Skin epidermis (tissue), 12 donors: ENCODE results near the gene HRH4.
A peak's percentile ranks its signal among the peaks of the same experiment; 100 is the strongest.

Experiments used
- H3K27ac ChIP-seq, 21 experiments: fragments of 200-600 bp; sonication (generic) in 11 of 21; one replicate each; pipeline ENCODE4 v1.5.0; 2020; ENCODE audit warnings: mild to moderate bottlenecking in 3 of 21, inconsistent platforms in 2 of 21, moderate library complexity in 2 of 21
- H3K4me3 ChIP-seq, 7 experiments: fragments of 200-600 bp; sonication (generic) in 2 of 7; one replicate each; pipeline ENCODE4 v1.5.0; 2020; ENCODE audit warnings: inconsistent platforms in 2 of 7, mild to moderate bottlenecking in 2 of 7, moderate library complexity in 1 of 7

Gene HRH4

DNA sequence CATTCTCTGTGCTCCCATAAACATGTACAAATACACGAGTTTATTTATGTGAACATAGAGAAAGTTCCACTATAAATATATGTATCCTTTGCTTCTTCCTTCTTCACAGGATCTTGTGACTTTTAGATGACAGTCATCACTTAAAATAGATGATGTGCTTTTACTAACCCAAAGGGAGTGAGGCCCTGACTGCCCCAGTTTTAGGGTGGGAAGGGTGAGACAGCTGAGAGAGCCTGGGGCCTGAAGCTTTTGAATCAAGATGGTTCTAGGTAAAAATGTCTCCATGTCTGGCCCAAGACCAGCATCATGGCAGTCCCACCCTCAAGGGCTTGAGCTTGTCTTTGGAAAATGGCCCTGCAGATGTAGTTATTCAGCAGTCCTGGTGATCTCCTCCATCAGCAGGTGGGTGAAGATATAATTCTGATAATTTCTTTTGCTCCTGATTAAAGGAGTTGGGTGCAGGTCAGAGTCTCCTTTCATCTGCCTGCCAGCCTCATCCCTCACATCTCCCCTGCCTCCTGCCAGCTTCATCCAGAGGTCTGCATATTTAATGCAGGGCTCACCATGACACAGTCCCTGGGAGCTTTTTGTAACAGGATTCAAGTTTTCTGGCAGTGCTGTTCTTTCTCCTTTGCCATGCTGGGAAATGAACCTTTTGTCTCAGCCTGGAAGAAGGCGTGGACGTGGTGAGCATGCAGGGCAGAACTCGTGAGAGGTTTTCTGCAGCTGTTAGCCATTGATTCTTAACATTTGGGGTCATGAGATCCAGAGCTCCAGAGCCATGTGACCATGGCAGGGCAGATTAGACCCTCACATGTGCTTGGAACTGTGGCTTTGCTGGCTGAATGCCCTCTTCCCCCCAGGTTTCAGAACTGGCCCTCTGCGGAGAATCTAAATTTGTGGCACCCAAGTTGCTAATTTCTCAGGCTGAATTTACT lies 2.7 kb downstream of the HRH4 start:
- H3K27ac ChIP-seq, result peak overlapping the region in 1 of 21 experiments; percentile 16

DNA sequence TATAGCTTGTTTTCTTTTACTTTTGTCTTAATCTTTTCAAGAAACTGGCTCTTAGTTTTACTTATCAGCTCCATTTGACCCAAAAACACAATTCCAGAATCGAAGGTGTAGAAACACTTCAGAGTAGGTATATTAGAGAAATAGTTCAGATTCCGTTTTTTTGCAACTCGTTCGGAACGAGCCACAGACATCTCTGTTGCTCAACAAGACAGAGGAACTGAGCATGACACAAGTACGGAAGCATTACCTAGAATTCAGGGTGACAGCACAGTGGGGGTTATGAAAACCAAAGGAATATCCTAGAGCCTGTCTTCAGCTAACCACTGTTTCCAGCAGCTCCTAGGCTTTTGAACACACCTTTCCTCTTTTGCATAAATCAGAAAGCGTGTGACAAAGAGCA lies 5.0 kb downstream of the HRH4 start:
- Histone ChIP-seq H3K27ac (no peak overlapping the region), H3K4me3 (no peak overlapping the region)

More for the DNA sequence above, 2.7 kb downstream of the HRH4 start:
- no peak overlapping the region for H3K4me3 ChIP-seq

DNA sequence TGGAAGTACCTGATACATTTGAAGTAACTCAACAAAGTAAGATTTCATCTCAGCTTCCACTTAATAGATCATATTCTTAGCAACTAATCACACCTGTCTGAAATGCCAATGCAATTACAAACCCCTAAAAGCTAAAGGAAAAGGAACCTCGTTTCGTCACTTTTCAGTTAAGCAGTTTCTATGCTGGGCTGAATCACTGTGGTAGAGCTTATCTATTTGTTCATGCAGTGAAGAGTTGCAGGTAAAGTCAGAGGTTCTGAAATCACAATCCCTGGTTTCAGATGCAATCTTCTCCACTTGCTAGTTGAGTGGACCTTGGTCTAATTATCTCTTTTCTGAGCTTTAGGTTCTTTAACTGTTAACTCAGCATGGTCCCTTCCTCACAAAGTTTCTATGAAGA lies 6.3 kb downstream of the HRH4 start:
- Histone ChIP-seq H3K27ac (no peak overlapping the region), H3K4me3 (no peak overlapping the region)

DNA sequence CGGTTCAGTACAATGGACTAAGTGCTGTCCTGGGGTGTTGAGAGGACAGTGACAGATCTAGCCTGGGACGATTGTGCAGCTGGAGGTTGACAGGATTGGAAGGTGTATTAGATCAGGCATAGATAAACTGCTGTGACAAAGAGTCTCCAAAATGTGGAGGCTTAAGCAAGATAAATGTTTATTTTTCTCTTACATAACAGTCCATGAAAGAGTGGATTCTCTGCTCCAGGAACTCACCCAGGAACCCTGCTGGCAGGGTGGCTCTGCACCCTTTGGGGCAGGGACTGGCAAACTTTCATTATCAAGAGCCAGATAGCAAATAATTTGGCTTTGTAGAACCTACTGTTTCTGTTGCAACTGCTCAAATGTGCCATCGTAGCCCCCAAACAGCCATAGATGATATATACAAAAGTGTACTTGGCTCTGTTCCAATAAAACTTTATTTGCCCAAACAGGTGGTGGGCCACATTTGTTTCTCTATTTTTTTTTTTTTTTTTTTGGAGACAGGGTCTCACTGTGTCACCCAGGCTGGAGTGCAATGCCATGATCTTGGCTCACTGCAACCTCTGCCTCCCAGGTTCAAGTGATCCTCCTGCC lies 9.7 kb downstream of the HRH4 start:
- no peak overlapping the region for H3K4me3 ChIP-seq

DNA sequence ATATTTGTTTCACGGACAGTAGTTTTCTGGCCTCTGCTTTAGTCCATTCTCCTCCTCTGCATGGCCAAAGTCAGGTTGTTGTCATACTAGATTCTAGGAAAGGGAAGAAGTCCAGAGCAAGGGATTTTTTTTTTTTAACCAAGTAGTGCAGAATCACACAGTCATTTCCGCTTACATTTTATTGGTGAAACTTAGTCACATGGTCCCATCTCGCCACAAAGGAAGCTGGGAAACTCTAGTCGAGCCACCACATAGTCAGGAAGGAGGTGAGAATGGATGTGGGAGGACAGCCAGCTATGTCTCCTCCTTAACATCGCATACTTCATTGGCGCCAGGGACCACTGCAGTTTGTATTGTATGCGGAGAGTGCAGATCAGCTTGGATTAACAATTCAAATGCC lies 10.4 kb downstream of the HRH4 start:
- H3K27ac ChIP-seq, result no peak overlapping the region
- H3K4me3 ChIP-seq, result no peak overlapping the region

More for the DNA sequence above, 9.7 kb downstream of the HRH4 start:
- H3K27ac ChIP-seq, result no peak overlapping the region

DNA sequence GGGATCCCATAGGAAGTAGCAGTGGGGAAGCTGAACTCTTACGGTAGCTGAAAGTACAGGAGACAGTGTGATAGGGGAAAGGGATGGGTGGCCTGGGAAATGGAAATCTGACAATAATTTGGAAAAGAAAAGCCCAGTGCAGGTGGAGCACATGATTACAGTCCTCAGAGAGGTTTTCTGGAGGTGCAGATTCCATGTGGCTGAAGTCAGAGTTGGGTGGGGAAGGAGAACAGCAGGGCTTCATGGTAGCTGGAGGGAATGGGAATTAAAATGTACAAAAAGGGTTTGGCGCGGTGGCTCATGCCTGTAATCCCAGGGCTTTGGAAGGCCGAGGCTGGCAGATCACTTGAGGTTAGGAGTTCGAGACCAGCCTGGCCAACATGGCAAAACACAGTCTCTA lies 12.2 kb downstream of the HRH4 start:
- no peak overlapping the region for H3K4me3 ChIP-seq
- no peak overlapping the region for H3K27ac ChIP-seq

DNA sequence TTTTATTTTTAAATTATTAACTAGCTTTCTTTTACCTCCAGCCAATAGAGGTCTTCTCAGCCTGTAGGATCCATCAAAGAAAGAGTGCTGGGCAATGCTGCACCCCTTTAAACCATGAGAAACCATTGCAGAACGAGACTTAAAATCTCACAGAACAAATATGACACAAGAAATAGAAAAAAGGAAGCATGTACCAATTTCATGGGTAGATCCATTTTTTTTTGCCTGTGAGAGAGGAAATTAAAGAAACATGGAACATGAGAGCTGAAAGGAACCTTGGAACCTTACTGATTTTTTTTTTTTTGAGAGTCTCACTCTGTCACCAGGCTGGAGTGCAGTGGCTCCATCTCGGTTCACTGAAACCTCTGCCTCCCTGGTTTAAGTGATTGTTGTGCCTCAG lies 14.0 kb downstream of the HRH4 start:
- H3K27ac ChIP-seq, result no peak overlapping the region

DNA sequence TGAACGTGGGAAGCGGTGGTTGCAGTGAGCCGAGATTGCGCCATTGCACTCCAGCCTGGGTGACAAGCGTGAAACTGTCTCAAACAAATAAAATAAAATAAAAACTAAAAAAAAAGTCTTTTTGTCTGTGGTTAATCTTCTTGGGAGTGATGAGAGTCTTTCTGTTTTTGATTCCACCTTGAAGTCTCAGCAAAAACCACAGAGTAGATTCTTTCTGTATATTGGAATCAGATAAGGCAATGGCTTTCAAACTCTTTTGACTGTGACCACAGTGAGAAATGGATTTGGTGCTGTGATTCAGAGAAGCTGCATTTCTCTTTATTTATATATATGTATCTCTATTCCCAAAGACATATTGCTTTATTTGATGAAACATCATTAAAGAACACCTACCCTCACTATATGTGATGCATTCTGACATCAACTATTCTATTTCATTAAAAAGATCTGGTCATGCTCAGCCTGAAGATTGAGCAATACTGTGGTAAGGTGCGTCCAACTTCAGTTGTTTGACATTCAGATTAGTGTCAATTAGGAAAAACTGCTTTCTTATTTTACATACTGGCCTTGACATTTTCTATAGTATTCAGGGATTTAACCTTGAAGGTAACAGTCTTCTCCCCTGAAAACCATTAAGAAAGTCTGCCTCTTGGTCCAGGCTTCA lies 15.6 kb downstream of the HRH4 start:
- H3K27ac ChIP-seq, result no peak overlapping the region
- no peak overlapping the region for H3K4me3 ChIP-seq

More for the DNA sequence above, 14.0 kb downstream of the HRH4 start:
- no peak overlapping the region for H3K4me3 ChIP-seq

DNA sequence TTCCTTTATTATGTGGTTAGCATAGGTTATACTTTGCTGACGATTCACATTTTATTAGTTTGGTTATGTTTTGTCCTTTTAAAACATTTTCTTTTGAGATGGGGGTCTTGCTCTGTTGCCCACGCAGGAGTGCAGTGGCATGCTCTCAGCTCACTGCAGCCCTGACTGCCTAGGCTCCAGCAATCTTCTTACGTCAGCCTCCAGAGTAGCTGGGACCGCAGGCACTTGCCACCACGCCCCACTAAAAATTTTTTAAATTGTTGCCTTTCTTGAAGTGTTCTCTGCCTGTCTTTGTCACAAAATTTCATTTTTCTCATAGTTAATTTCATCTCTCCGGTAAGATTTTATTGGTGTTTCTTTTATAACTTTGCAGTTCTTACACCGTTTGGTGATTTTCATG lies 18.9 kb downstream of the HRH4 start:
- no peak overlapping the region for H3K27ac ChIP-seq
- no peak overlapping the region for H3K4me3 ChIP-seq

DNA sequence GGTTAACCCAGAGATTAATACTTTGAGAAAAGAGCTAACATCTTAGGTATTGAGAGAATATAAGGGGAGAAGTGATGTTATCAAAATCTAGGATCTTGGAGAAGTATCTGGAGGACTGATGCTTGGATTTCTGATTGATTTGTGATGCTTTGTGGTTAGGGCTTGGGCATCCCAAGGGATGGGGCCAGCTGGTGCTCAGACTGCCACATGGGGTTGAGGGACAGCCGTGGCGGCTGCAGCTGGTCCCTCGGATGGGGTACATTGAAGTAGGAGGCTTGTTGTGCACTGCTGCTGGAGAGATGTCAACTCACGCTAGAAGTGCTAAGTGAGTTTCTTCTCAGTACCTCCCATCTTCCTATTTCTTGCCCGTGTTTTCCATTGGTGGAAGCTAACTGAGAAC lies 22.4 kb downstream of the HRH4 start:
- Histone ChIP-seq H3K27ac (no peak overlapping the region), H3K4me3 (no peak overlapping the region)

DNA sequence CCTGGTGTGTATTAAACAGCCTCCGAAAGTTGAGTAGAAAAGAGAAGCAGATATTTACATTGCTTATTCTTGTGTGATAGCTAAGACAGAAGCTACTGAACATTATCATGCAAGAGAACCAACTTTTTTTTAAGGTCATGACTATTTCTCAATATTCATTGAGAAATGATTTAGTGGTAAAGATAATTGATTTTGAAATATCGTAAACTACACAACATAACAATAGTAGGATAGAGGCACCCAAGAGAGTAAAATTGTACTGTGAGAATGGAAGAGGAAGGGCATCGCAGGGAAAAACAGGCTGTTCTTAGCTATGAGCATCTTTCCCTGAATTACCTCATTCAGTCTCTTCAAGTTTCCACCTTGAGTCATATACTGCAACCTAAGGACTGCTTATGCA lies 25.2 kb downstream of the HRH4 start:
- Histone ChIP-seq H3K4me3 (no peak overlapping the region), H3K27ac (no peak overlapping the region)

DNA sequence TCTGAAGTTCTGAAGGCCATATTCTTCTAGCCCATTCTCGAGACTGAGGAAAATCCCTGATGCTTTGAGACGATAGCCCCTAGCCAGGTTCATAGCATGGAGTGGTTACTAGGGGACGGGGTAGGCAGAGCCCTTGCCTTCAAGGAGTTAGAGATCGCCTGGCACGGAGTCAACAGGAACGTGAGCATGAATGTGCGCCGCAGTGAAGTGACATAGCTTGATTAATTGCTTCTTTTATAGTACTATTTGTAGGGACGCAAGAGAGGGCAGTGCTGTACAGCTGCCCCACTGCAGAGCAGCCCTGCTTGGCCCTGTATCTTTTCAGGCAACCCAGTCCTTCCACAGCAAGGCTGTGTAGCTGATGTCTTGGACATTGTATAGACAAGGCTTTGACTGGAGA lies 26.2 kb downstream of the HRH4 start:
- H3K4me3 ChIP-seq, result no peak overlapping the region

DNA sequence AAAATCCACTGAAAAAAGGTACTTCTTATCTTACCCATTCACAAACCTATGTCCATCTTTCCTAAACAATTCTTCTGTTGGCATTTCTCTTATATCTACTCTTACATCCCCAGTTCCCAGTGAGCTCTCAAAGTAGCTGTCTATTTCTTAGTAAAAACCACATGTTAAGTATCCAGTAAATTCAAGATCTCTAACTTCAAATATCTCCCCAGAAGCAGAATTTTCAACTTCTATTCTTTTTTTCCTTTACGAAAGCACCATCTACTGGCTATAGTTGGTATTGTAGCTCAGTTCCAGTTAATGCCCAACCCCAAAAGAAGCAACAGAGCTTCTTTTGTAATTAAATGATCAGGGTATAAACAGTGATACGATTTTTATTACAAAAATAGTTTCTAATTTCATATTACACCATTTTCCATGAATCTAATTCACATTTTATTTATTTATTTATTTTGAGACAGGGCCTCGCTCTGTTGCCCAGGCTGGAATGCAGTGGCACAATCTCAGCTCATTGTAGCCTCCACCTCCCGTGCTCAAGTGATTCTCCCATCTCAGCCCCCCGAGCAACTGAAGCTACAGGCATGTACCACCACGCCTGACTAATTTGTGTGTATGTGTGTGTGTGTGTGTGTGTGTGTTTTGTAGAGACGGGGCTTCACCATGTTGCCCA lies 28.5 kb downstream of the HRH4 start:
- Histone ChIP-seq H3K4me3 (no peak overlapping the region), H3K27ac (no peak overlapping the region)

More for the DNA sequence above, 26.2 kb downstream of the HRH4 start:
- H3K27ac ChIP-seq, result no peak overlapping the region

DNA sequence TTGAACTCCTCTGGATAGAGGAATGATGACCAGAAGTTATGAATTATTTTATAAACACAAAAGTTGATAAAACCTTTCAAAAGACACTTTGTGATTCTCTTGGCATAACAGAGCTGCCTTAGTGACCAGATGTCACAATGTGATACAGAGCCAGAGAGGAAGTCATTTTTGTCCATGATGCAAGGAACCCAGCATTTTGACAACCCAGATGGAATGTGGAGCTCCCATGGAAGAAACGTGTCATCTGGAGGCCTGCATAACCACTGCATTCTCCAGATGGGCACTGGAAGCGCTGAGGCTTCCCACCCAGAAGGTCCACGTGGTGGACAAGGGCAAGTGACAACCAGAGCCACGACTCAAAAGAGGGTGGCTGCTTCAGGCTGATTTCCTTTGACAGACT lies 30.1 kb downstream of the HRH4 start:
- H3K27ac ChIP-seq, result no peak overlapping the region
- no peak overlapping the region for H3K4me3 ChIP-seq

DNA sequence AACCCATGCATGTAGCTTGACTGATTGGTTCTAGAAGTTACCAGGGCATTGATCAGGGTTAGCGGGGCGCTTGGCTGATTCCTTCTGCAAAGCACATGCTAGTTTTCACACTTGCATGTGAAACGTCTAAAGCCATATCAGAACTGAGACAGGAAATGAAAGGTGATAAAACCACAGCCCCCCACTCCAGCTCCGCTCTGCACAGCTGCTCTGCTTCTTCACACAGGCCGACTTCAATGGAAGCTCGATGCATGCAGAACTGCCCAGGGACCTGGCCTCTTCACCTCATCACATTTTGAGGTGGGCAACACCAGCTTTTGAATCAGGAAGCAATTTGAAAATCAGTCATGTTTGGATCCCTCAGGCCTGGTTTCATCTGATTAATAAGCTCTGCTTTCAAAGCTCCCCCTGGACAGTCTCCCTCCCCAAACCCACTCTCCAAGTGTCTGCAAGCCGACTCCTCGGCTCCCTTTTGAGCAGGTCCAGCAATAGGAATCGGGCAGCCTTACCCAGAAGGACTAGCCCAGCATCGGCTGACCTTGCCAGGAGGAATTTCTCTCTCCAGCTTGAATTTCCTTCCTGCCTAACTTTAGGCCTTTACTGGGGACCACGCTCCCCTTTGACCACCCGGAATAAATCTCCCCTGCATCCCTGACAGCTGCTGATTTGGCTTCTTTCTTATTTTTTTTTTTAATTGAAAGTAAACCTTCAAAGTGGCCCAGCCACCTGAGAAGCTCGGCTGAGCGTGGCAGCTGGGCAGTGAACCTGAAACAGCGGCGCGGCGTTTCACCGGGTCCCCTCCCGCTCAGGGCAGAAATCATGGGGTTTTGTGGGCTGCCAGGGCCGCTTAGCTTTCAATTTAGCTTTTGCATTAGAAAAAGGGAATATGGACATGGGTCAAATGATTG lies 31.7 kb downstream of the HRH4 start:
- Histone ChIP-seq H3K4me3 (no peak overlapping the region), H3K27ac (no peak overlapping the region)

DNA sequence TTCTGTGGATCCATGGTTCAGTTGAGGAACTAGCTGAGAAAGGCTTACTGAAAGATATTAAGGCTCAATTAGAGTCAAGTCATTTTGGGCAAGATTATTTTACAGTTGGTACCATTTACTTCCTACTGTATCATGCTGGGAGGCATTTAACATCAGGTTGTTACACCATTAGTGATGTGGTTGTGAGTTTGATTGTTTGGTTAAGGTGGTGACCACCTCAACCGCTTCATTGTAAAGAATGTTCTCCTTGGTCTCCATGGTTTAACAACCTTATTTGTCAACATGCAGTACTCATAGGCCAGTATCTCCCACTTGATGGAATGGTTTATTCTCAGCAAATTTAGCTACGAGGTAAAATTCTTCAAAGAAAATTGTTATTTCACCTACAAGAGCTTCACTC lies 34.1 kb downstream of the HRH4 start:
- Histone ChIP-seq H3K4me3 (no peak overlapping the region), H3K27ac (no peak overlapping the region)

DNA sequence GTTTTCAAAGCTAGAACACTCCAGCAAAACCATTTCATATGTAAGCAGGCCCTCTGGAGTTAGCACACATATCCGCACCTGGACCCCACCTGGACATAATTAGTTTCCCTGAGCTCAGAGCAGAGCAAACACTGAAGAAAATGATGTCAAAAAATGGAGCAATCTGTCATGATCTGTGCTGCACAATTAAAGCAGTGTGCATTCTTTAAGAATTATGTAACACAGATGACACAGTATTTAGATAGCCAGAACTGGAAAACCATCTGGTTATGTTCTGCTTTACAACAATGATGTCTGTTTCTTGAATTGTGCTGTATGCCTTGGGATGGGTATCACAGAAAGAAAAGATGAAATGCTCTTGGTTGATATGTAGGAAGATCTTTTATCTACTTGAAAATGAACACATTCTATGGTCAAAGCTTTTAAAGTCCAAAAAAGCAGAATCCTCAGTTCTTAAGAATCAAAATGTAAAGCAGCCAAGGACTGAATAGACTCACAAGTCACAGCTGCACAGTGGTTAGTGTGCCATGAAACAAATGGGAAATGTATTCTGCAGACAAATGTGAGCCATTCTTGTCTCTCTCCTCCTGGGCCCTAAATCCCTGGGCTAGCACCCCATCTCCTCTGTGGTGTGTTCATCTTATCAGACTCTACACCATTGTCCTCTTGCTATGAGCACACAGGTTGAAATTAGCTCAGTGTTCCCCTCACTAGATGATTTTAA lies 36.8 kb downstream of the HRH4 start:
- H3K27ac ChIP-seq, result no peak overlapping the region
- no peak overlapping the region for H3K4me3 ChIP-seq

DNA sequence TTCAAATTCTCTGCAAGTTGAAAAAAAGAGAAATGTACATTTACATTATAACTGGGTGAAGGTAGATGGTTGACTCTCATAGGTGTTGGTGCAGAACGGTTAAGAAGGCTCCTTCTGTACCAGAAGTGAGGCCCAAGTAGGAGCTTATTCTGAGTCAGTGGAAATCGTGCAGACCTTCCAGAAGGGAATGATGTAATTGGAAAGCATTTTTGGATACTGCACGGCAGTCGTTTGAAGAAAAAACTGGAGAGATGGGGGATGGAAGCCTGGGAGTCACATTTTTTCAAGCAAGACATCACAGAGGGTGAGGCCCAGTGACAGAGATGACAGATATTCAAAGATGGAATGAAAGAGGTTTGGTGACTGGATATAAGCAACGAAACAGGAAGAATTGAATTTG lies 39.4 kb downstream of the HRH4 start:
- no peak overlapping the region for H3K27ac ChIP-seq
- H3K4me3 ChIP-seq, result no peak overlapping the region

DNA sequence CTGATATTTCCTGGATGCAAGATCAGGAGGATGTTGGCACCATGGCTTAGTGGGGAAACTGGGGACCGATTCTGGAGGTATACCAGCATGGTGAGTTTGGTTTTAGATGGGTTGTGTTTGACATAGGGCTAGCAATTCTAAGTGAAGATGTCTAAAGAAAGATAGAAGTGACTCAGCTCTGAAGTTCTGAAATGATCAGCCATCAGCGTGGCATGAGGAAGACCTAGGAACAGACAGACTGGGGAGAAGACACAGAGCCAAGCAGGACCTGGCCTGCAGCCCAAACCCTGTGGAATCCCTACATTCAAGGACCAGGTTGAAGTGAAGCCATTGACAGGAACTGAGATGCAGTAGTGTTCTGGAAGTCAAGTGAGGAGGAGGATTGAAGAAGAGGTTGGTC lies 39.8 kb downstream of the HRH4 start:
- Histone ChIP-seq H3K4me3 (no peak overlapping the region), H3K27ac (no peak overlapping the region)
